Measurements from ENCODE around the gene CARD9.

CARD9 gene

GRCh38 chr9:136346157-136346481, 27.4 kb downstream of the CARD9 start:
- DNase-seq, result no peak

- peak; percentile 79 for DNase-seq
These were observed 27.9 kb downstream of the CARD9 start for GRCh38 chr9:136345281-136346156.

GRCh38 chr9:136344544-136345280, 28.8 kb downstream of the CARD9 start:
- DNase-seq, result no peak

- no peak for DNase-seq
These were observed 29.6 kb downstream of the CARD9 start for GRCh38 chr9:136343884-136344269.

- DNase-seq, result no peak
These were observed 30.2 kb downstream of the CARD9 start for GRCh38 chr9:136343121-136343883.

GRCh38 chr9:136342181-136343120, 31.0 kb downstream of the CARD9 start:
- peak; percentile 86 for DNase-seq

- no peak for DNase-seq
These were observed 31.7 kb downstream of the CARD9 start for GRCh38 chr9:136341769-136342168.

GRCh38 chr9:136341042-136341655, 32.3 kb downstream of the CARD9 start:
- no peak for DNase-seq

GRCh38 chr9:136340356-136341041, 33.0 kb downstream of the CARD9 start:
- DNase-seq, result no peak

GRCh38 chr9:136339958-136340310, 33.5 kb downstream of the CARD9 start:
- DNase-seq, result no peak

GRCh38 chr9:136339173-136339957, 34.1 kb downstream of the CARD9 start:
- no peak for DNase-seq

GRCh38 chr9:136338511-136338910, 35.0 kb downstream of the CARD9 start:
- DNase-seq, result no peak

- no peak for DNase-seq
These were observed 35.8 kb downstream of the CARD9 start for GRCh38 chr9:136337416-136338395.

- no peak for DNase-seq
These were observed 36.6 kb downstream of the CARD9 start for GRCh38 chr9:136336881-136337280.

GRCh38 chr9:136336156-136336870, 37.2 kb downstream of the CARD9 start:
- no peak for DNase-seq

- no peak for DNase-seq
These were observed 37.9 kb downstream of the CARD9 start for GRCh38 chr9:136335296-136336155.

- DNase-seq, result no peak
These were observed 38.9 kb downstream of the CARD9 start for GRCh38 chr9:136334541-136334940.

- DNase-seq, result no peak
These were observed 40.0 kb downstream of the CARD9 start for GRCh38 chr9:136333486-136333885.
